GM19043 (cell line): ENCODE measurements around the gene CCDC88B.

Experiments
- ATAC-seq: cut with Tn5 transposase; IDR thresholded peaks from one replicate; pipeline ENCODE4 v1.9.1; 2021; ENCODE audit warnings: low read depth; ENCODE audit not compliant: unreplicated experiment

CCDC88B gene

DNA sequence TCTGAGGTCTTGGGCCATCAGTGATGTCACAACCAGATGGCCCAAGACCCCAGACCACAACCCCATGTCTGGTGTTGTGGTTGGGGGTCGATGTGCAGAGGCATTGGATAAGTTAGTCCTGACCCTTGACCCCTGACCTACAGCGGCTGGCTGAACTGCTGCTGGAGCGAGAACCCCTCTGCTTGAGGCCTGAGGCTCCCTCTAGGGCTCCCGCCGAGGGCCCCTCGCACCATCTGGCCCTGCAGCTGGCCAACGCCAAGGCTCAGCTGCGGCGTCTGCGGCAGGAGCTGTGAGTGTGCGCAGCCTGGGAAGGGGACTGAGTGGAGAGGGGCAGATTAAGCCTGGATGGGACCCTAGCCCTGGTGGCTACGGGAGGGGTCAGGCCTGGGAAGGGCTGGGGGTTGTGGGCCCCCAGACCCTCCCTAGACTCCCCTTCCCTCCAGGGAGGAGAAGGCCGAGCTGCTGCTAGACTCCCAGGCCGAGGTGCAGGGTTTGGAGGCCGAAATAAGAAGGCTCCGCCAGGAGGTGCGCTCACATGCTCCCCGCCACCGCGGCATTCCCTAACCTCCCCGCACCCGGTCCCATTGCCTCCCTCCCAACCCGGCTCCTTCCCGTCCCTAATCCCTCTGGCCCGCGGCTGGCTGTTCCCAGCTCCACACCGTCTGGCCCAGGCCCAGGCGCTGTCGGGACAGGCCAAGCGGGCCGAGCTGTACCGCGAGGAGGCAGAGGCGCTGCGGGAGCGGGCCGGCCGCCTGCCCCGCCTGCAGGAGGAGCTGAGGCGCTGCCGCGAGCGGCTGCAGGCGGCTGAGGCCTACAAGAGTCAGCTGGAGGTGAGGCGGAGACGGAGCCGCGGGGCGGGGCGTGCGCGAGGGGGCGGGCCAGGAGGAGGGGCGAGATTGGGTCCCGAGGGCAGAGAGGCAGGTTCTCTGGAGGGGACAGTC lies 2.1 kb downstream of the CCDC88B start:
- ATAC-seq = no peak

DNA sequence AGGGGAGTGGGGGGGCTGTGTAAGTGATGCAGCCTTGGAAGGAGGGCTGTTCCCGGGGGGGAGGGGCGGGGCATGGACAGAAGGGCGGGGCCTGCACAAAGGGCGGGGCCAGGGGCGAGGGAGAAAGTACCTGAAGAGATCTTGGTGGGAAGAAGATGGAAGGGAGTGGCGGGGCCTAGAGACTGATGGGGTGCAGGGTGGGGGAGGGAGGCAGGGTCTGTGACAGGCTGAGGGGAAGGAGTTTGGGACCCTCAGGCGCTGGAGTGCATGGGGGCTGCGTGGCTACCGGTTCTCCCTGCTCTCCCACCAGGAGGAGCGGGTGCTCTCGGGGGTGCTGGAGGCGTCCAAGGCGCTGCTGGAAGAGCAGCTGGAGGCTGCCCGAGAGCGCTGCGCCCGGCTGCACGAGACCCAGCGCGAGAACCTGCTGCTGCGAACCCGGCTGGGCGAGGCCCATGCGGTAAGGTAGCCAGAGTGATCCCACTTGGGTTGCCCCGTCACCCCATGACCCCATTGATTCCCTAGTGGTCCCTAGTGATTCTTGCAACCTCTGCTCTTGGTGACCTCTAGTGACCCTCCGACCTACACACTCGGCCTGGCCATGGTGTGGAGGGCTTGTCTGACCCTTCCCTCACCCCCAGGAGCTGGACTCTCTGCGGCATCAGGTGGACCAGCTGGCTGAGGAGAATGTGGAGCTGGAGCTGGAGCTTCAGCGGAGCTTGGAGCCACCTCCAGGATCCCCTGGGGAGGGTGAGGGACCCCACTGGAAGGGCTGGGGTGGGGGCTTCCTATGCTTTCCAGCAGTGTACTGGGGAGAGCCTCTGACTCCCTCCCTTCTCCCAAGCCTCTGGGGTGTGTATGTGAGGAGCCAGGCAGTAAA lies 3.1 kb downstream of the CCDC88B start:
- no peak for ATAC-seq

DNA sequence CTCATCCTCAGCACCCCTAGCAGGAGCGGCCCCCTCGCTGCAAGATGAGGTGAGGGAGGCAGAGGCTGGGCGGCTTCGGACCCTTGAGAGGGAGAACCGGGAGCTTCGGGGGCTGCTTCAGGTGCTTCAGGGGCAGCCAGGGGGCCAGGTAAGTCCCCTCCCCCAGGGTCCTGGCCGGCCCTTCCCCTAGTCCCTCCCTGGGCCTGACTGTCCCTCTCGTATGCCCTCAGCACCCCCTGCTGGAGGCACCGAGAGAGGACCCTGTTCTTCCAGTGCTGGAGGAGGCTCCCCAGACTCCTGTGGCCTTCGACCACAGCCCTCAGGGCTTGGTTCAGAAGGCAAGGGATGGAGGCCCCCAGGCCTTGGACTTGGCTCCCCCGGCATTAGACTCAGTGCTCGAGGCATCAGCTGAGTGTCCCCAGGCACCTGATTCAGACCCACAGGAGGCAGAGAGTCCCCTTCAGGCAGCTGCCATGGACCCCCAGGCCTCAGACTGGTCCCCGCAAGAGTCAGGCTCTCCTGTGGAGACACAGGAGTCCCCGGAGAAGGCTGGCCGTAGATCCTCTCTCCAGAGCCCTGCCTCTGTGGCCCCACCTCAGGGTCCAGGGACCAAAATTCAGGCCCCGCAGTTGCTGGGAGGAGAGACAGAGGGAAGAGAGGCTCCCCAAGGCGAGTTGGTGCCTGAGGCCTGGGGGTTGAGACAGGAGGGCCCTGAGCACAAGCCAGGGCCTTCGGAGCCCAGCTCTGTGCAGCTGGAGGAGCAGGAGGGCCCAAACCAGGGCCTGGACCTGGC lies 4.0 kb downstream of the CCDC88B start:
- no peak for ATAC-seq

DNA sequence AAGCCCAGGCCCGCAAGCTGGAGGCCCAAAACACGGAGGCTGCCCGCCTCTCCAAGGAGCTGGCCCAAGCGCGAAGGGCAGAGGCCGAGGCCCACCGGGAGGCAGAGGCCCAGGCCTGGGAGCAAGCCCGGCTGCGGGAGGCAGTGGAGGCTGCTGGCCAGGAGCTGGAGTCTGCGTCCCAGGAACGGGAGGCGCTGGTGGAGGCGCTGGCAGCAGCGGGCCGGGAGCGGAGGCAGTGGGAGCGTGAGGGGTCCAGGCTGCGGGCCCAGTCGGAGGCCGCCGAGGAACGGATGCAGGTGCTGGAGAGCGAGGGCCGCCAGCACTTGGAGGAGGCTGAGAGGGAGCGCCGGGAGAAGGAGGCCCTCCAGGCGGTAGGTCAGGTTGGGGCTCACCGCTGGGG lies 4.8 kb downstream of the CCDC88B start:
- no peak for ATAC-seq

DNA sequence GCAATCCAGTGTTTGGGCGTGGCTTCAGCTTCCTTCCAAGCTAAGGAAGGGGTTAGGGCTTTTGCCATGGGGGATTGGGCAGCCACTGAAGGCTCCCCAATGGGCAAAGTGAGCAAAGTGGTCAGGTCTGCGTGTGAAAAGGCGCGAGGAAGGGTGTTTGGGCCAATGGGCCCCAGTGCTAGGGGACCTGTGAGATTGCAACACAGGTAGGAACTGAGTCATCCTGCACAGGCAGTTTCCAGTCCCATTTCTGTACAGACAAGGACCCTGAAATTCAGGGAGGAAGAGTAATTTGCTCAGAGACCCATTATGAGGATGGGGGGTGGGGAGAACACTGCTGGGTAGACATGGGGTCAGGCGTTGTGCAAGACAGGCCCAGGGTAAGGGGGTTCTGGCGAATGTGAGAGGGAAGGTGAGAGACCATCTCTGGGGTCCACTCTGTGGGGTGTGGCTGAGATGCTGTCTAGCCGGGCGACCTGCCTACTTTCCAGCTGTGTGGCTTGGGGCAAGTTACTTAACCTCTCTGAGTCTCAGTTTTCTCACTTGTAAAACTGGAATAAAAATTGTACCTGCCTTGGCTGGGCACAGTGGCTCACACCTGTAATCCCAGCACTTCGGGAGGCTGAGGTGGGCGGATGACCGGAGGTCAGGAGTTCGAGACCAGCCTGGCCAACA lies 7.3 kb downstream of the CCDC88B start:
- ATAC-seq = no peak

DNA sequence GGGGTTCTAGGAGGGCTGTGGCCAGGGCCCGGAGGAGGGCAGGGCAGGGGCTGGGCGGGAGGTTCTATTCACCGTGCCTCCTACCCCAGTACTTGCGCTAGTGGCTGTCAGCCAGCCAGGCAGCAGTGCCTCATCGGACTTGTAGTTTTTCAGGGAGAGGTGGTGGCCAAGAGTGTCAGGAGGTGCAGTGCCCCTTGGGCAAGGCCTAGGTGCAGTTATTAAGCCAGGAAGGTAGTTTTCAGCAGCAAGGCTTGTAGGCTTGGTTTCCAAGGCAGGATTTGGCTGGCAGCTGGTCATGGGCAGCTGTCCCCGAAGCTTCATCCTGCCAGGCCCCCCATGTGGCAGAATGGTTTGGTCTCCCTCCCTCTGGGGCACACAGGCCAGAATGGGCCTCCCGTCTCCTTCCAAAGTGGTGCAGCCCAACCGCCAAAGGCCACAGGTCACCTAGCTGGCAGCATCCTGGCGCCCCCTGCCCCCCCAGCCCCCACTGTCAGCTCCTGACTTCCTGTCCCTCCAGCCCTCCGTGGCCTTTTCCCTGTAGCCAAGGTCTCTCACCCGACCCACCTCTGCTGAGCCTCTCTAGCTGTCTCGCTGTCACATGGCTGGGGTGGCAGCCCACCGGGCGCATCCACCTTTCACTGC lies 8.5 kb downstream of the CCDC88B start:
- no peak for ATAC-seq

DNA sequence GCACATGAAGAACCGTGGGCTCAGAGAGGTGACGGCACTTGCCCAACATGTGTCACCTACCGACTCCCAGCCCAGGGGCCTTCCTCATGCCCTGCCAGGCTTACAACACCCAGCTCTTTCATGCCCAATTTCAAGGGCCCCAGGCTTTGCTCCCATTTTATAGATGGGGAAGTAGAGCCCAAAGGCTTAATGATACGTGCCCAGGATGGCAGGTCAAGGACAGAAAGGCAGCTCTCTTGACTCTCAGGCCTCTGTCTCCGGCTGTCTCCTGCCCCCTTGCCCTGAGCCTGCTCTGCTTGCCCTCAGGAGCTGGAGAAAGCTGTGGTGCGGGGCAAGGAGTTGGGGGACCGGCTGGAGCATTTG lies 9.0 kb downstream of the CCDC88B start:
- ATAC-seq = no peak

DNA sequence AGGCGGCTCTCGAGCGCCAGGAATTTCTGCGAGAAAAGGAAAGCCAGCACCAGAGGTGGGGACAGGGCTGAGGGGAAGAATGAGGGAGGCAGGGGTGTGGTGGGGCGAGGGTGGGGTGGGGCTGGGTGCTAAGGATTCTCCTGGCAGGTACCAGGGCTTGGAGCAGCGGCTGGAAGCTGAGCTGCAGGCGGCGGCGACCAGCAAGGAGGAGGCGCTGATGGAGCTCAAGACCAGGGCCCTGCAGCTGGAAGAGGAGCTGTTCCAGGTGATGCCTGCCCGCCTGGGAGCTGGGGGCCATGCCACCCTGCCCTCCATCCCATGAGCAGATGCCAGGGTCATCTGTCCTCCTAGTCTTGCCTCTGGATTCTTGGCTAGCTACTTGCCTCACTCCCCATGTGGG lies 9.4 kb downstream of the CCDC88B start:
- no peak for ATAC-seq

DNA sequence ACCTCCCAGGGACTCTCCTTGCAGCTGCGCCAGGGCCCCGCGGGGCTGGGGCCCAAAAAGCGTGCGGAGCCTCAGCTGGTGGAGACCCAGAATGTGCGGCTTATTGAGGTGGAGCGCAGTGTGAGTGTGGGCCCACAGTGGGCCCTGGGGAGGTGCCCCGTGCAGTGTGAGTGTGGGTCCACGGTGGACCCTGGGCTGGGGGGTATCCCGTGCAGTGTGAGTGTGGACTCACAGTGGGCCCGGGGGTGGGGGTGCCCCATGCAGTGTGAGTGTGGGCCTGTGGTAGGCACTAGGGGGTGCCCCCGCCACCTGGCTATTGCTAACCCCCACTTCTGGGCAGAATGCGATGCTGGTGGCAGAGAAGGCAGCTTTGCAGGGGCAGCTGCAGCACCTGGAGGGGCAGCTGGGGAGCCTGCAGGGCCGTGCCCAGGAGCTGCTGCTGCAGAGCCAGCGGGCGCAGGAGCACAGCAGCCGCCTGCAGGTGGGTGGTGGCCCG lies 11.2 kb downstream of the CCDC88B start:
- ATAC-seq = no peak

DNA sequence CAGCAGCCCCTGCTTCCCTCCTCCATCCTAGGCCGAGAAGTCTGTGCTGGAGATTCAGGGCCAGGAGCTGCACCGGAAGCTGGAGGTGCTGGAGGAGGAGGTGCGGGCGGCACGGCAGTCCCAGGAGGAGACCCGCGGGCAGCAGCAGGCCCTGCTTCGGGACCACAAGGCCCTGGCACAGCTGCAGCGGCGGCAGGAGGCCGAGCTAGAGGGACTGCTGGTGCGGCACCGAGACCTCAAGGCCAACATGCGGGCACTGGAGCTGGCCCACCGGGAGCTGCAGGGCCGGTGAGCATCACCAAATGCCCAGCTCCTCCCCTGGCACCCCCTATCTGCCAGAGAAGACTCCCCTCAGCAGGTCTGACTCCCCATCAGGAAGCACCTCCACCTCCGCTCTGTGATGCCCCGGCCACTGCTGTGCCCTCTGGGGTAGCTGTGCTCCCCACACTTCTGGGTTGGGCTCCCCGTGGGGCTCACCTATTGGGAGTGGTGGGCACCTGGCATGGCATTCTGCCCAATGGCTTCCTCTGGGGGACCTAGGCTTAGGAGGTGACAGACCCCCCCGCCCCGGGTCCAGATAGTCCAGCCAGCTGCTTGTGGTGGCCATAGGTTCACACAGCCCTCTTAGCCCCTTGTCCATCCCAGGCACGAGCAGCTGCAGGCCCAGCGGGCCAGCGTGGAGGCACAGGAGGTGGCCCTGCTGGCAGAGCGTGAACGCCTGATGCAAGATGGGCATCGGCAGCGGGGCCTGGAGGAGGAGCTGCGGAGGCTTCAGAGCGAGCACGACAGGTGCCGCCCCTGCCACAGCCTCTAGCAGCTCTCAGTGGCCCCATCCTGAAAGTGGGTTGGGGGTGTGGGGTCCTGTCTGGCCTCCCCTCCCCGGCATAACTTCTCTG lies 12.3 kb downstream of the CCDC88B start:
- no peak for ATAC-seq

DNA sequence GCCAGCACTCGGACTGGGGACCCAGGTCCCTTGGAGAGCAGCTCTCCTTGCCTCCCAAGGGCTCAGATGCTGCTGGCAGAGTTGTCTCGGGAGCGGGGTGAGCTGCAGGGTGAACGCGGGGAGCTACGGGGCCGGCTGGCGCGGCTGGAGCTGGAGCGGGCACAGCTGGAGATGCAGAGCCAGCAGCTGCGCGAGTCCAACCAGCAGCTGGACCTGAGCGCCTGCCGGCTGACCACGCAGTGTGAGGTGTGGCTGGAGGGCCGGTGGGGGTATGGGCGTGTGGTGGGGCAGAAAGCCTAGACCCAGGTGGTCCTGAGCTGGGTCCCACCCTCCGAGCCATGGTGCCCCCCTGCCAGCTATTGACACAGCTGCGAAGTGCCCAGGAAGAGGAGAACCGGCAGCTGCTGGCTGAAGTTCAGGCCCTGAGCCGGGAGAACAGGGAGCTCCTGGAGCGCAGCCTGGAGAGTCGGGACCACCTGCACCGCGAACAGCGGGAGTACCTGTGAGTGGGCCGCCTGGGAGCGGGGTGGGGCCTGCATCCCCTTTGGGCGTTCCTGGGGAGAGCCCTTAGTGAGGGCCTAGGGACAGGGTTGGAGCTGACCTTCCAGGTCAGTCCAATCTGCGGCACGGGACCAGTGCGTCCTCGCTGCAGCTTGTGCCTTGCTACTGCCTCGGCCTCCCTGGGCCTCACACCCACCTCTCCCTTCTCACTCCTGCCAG lies 13.2 kb downstream of the CCDC88B start:
- ATAC-seq = no peak

DNA sequence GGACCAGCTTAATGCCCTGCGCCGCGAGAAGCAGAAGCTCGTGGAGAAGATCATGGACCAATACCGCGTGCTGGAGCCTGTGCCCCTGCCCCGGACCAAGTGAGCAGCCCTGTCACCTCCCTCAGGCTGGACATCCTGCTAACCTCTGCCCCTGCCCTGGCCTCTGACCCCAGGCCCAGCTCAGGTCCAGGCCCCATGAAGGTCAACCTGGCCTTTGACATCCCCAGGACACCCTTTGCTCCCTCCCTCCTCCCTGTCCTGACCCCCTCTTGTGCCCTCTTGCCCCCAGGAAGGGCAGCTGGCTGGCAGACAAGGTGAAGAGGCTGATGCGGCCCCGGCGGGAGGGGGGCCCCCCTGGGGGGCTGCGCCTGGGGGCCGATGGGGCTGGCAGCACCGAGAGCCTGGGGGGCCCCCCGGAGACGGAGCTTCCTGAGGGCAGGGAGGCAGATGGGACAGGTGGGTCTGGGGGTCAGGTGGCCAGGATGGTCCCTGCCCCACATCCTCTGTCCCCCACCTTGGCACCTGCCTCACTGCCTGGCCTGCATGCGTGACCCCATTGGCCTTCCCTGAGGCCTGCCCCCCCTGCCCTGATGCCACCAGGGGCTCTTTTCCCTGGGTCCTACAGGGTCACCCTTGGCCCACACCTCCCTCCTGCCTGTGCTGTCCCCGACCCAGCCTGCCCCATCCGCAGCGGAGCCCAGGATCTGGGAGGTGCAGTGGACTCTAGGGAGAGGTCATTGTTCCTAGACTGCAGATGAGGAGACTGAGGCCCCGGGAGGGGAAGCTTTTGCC lies 13.9 kb downstream of the CCDC88B start:
- ATAC-seq = no peak

DNA sequence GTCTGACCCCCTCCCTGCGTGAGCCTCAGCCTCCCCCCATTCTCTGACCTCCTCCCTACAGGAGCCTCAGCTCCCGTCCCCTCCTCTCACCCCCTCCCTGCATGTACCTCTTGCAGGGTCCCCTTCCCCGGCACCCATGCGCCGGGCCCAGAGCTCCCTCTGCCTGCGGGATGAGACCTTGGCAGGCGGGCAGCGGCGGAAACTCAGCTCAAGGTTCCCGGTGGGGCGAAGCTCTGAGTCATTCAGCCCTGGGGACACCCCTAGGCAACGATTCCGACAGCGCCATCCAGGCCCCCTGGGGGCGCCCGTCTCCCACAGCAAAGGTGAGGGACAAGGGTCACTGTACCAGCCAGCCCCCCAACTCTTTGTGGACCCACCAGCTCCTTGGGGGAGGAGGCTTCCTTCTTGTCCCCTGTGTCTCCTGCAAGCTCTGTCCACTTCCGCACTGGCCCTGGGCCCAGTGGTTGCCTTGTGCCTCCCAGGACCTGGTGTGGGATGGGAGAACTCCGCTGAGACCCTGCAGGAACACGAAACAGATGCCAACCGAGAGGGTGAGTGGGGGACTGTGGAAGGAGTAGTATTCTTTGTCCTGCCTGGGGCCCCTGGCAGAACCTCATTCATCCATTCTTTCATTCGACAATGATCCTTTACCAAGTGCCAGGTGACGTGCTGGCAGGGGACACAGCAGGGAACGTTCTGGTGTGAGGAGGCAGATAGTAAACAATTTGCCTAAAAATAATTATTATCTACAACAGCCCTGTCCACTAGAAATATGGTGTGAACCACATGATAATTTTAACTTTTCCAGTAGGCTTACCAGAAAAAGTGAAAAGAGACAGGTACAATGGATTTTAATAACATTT lies 15.3 kb downstream of the CCDC88B start:
- ATAC-seq = no peak

DNA sequence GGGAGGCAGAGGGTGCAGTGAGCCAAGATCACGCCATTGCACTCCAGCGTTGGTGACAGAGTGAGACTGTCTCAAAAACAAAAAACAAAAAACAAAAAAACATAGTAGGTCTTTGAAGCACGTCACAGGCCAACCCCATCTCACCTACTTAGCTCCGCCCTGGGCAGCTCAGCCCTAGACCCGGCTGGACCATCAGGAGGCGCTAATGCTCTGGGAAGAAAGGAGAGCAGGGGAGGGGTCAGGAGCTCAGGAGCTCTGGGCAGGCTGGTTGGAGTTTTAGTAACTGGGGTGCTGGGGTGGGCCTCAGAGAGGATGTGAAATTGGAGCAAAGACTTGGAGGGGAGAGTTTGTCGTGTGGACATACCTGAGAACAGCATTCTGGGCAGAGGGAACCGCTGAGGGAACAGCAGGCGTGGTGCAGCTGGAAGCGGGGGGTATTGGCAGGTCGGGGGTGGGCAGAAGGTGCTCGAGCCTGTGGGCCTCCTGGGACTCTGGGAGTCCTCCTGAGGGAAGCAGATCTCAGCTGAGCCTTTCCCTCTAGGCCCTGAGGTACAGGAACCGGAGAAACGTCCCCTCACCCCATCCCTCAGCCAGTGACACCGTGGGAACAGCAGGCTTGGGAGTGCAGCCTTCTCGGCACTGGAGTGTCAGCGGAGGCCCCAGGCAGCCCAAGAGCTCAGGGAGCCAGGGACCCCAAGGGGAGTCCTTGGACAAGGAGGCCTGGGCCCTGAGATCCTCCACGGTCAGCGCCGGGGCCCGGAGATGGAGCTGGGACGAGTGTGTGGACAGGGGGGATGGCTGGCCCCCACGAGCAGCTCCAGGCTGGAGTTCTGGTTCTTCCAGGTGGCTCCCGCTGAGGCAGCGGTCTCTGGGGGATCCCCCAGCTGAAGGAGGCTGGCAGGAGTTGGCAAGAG lies 16.8 kb downstream of the CCDC88B start:
- no peak for ATAC-seq

DNA sequence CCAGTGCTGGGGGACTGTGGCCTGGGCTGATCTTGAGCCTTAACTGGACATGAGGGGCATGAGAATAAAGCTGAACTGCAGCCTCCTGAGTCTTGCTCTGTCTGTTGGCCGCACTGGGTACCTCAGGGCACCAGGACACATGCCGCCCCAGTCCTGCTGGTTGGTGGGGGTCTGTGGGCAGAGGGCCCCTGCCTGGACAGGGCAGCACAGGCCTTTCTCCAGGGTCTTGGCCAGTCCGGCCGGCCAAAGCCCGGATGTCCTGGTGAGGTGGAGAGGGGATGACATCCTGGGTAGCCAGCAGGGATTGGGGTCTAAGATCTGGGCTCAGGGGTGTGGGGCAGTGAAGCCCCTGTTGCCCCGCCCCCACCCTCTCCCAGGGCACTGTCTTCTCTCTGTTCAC lies 17.4 kb downstream of the CCDC88B start:
- ATAC-seq = no peak
